Fibroblast of lung (primary cell): ENCODE measurements around the gene FBL. TPM values are rescaled to one million over a fixed set of nuclear protein-coding genes. Genes with fewer than 3 reads are reported as not detected.

Experiments
- DNase-seq, 2 donors: peaks; one replicate each; pipeline versions ENCODE4 v3.0.0 to v3.0.0-alpha.2; 2010; ENCODE audit warnings: low read depth in 2 of 2
- H2AFZ ChIP-seq: 2 replicates; pipeline ENCODE4 v1.5.1; 2012; ENCODE audit warnings: low read length, control low read depth, inconsistent platforms
- H3K27ac ChIP-seq: 2 replicates; pipeline ENCODE4 v1.5.1; 2011; ENCODE audit warnings: low read length, control low read depth; ENCODE audit not compliant: insufficient read depth
- H3K27me3 ChIP-seq: 2 replicates; pipeline ENCODE4 v1.5.1; 2011; ENCODE audit warnings: mild to moderate bottlenecking, low read length; ENCODE audit not compliant: control insufficient read depth, insufficient read depth
- H3K36me3 ChIP-seq: 2 replicates; pipeline ENCODE4 v1.5.1; 2011; ENCODE audit warnings: low read length; ENCODE audit not compliant: control insufficient read depth, insufficient read depth
- H3K4me1 ChIP-seq: 2 replicates; pipeline ENCODE4 v1.5.1; 2011; ENCODE audit warnings: low read length; ENCODE audit not compliant: control insufficient read depth, insufficient read depth; ENCODE audit errors: extremely low read depth
- H3K4me2 ChIP-seq: 2 replicates; pipeline ENCODE4 v1.5.1; 2011; ENCODE audit warnings: low read length, control low read depth; ENCODE audit not compliant: insufficient read depth; ENCODE audit errors: extremely low read depth
- H3K4me3 ChIP-seq, 4 experiments: fragments of 200-600 bp in 1 of 4; sonication (generic) in 1 of 4; replicated peaks in 1 of 4; 2 replicates each; pipeline ENCODE4 v1.5.1; 2011 to 2016; ENCODE audit warnings: low read length in 4 of 4, low read depth in 3 of 4, mild to moderate bottlenecking in 3 of 4, control low read depth in 2 of 4, inconsistent platforms in 1 of 4, mixed read lengths in 1 of 4; ENCODE audit not compliant: insufficient read depth in 1 of 4; ENCODE audit errors: control extremely low read depth in 1 of 4
- H3K79me2 ChIP-seq: 2 replicates; pipeline ENCODE4 v1.5.1; 2012; ENCODE audit warnings: mild to moderate bottlenecking, low read length, inconsistent platforms; ENCODE audit not compliant: control insufficient read depth, insufficient read depth
- H3K9ac ChIP-seq: 2 replicates; pipeline ENCODE4 v1.5.1; 2011; ENCODE audit warnings: mild to moderate bottlenecking, low read length, control low read depth; ENCODE audit not compliant: insufficient read depth
- H3K9me3 ChIP-seq: 2 replicates; pipeline ENCODE4 v1.5.1; 2012; ENCODE audit warnings: low read depth, low read length; ENCODE audit not compliant: control insufficient read depth, insufficient read depth
- H4K20me1 ChIP-seq: 2 replicates; pipeline ENCODE4 v1.5.1; 2011; ENCODE audit warnings: low read length; ENCODE audit not compliant: control insufficient read depth, insufficient read depth; ENCODE audit errors: extremely low read depth
- CTCF ChIP-seq, 2 donors: IDR thresholded peaks in 1 of 2; conservative IDR thresholded peaks in 1 of 2; 1 replicate in 1 of 2; 2 replicates in 1 of 2; pipeline ENCODE4 v1.5.1; 2011 to 2012; ENCODE audit warnings: low read length in 2 of 2, control low read depth in 1 of 2, inconsistent platforms in 1 of 2, low read depth in 1 of 2, mild to moderate bottlenecking in 1 of 2
- EZH2 ChIP-seq: IDR thresholded peaks from 2 replicates; pipeline ENCODE4 v1.5.1; 2012; ENCODE audit warnings: low read length, control low read depth, mild to moderate bottlenecking; ENCODE audit errors: missing control alignments
- polyA plus RNA-seq, 2 donors: library from polyadenylated mRNA; depleted of rRNA in 1 of 2; stranded (reverse) in 1 of 2; unstranded in 1 of 2; fragments of >200 nt; gene quantifications; 2 replicates each; pipeline ENCODE4 v1.2.1, GENCODE V29; 2011 to 2012; ENCODE audit warnings: missing spikeins in 1 of 2
- total RNA-seq: library from RNA; depleted of rRNA; stranded (reverse); fragments of >200 nt; gene quantifications from 2 replicates; pipeline ENCODE4 v1.2.1, GENCODE V29; 2014

FBL gene
- total and polyA plus RNA-seq, 2 donors (not counting 1 experiment from before 2014, with no cell fraction given), result 127 to 177 TPM

GRCh38 chr19:39826311-39826945 lies 19.8 kb downstream of the FBL start:
- Histone ChIP-seq H3K36me3 (peaks cover 16% of the 10 kb centered on the region), H3K79me2 (no peaks in the 10 kb centered on the region), H3K9me3 (no peaks in the 10 kb centered on the region), H3K4me3 (no peak overlapping the region), H2AFZ (no peak overlapping the region), H3K9ac (no peak overlapping the region), H3K27me3 (no peaks in the 10 kb centered on the region), H3K4me2 (no peak overlapping the region), H3K27ac (no peak overlapping the region), H3K4me1 (peaks cover 2% of the 10 kb centered on the region), H4K20me1 (no peaks in the 10 kb centered on the region)
- TF ChIP-seq CTCF (conservative IDR thresholded peaks at IDR 0.05 in 1 of 2, IDR thresholded peaks at IDR 0.05 in 1 of 2; ENCODE audit: low read depth in 1 of 2, low read length in 2 of 2) (no peak), EZH2 (no peak)
- DNase-seq, result no peak

- H3K9ac ChIP-seq, result no peak overlapping the region
- H4K20me1 ChIP-seq, result no peaks in the 10 kb centered on the region
- H3K9me3 ChIP-seq, result no peaks in the 10 kb centered on the region
Observed at GRCh38 chr19:39825531-39826076, 20.6 kb downstream of the FBL start.

GRCh38 chr19:39825093-39825463 lies 21.1 kb downstream of the FBL start:
- H2AFZ ChIP-seq, result no peak overlapping the region
- no peak for DNase-seq

More at GRCh38 chr19:39825531-39826076, 20.6 kb downstream of the FBL start:
- no peak overlapping the region for H3K27ac ChIP-seq
- no peak overlapping the region for H3K4me2 ChIP-seq
- peaks cover 16% of the 10 kb centered on the region for H3K36me3 ChIP-seq
- H2AFZ ChIP-seq, result no peak overlapping the region
- H3K27me3 ChIP-seq, result no peaks in the 10 kb centered on the region
- H3K4me3 ChIP-seq, result no peak overlapping the region
- peaks cover 2% of the 10 kb centered on the region for H3K4me1 ChIP-seq
- no peak for DNase-seq
- H3K79me2 ChIP-seq, result no peaks in the 10 kb centered on the region
- no peak for TF ChIP-seq EZH2
- TF ChIP-seq CTCF (conservative IDR thresholded peaks at IDR 0.05 in 1 of 2, IDR thresholded peaks at IDR 0.05 in 1 of 2; ENCODE audit: low read depth in 1 of 2, low read length in 2 of 2), result no peak

More at GRCh38 chr19:39825093-39825463, 21.1 kb downstream of the FBL start:
- Histone ChIP-seq H3K79me2 (no peaks in the 10 kb centered on the region), H3K4me2 (peak overlapping the region; percentile 82), H3K36me3 (peaks cover 13% of the 10 kb centered on the region), H3K9me3 (no peaks in the 10 kb centered on the region), H3K9ac (no peak overlapping the region), H3K4me1 (peaks cover 2% of the 10 kb centered on the region), H3K27me3 (no peaks in the 10 kb centered on the region), H3K4me3 (no peak overlapping the region), H4K20me1 (no peaks in the 10 kb centered on the region), H3K27ac (no peak overlapping the region)
- TF ChIP-seq EZH2 (no peak), CTCF (conservative IDR thresholded peaks at IDR 0.05 in 1 of 2, IDR thresholded peaks at IDR 0.05 in 1 of 2; ENCODE audit: low read depth in 1 of 2, low read length in 2 of 2) (no peak)
